ENCODE results near the gene USP34. TPM values are rescaled to one million over a fixed set of nuclear protein-coding genes. Genes with fewer than 3 reads are reported as not detected.

USP34 gene
- total and polyA plus RNA-seq, 2 of the 4 experiments (the other 2 are of a cell fraction), result 34.7 to 128 TPM

DNA sequence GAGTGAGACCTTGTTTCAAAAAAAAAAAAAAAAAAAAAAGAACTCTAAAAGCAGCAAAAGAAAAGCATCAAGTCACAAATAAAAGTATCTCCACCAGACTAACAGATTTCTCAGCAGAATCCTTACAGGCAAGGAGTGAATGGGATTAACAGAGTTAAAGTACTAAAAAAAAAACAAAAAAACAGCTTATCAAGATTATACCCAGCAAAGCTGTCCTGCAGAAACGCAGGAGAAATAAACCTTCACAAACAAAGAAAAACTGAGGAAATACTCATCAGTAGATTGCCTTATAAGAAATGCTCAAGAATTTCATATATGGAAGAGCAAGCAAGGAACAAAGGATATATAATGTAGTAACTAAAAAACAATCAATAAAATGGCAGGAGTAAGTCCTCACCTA lies 35.6 kb downstream of the USP34 start:
- Histone ChIP-seq H2AFZ (replicated peaks; ENCODE audit: low read length, poor library complexity) (no peak overlapping the region), H4K5ac (ENCODE audit: low read depth, low read length) (no peak overlapping the region), H3K14ac (replicated peaks; ENCODE audit: low read depth, low read length) (no peak overlapping the region), H4K8ac (ENCODE audit: low read depth in 2 of 2, low read length in 2 of 2) (no peak overlapping the region), H4K20me1 (ENCODE audit: insufficient read depth, low read length) (peaks cover 95% of the 10 kb centered on the region), H2BK15ac (ENCODE audit: low read depth, low read length) (no peak overlapping the region), H3K4me3 (ENCODE audit: insufficient read depth, low read depth, low read length) (no peak overlapping the region), H3K56ac (ENCODE audit: extremely low read depth, insufficient read depth, low read length) (no peak overlapping the region), H3K18ac (ENCODE audit: low read depth, low read length) (no peak overlapping the region), H3K9me1 (ENCODE audit: insufficient read depth, low read length) (peaks cover 36% of the 10 kb centered on the region), H3K9me3 (ENCODE audit: control insufficient read depth, insufficient read depth, low read length) (no peaks in the 10 kb centered on the region), H3K27me3 (ENCODE audit: control insufficient read depth, insufficient read depth, low read length) (no peaks in the 10 kb centered on the region), H3K27ac (ENCODE audit: insufficient read depth, low read length) (no peak overlapping the region), H2BK5ac (ENCODE audit: low read depth, low read length, poor library complexity, severe bottlenecking) (no peak overlapping the region), H3K79me1 (ENCODE audit: low read depth in 1 of 2, low read length in 2 of 2) (peaks cover 4 to 75% of the 10 kb centered on the region in 2 experiments), H2AK5ac (ENCODE audit: low read depth, low read length) (no peak overlapping the region), H2BK120ac (ENCODE audit: low read depth, low read length) (no peak overlapping the region), H3K4me1 (ENCODE audit: control insufficient read depth, insufficient read depth, low read length) (peaks cover 8% of the 10 kb centered on the region), H3K4me2 (ENCODE audit: low read depth, low read length) (no peak overlapping the region), H4K91ac (ENCODE audit: insufficient read depth, low read depth, low read length) (no peak overlapping the region), H2AK9ac (replicated peaks; ENCODE audit: low read depth, low read length, poor library complexity) (no peak overlapping the region), H3K9ac (ENCODE audit: low read depth, low read length) (no peak overlapping the region), H3K4ac (ENCODE audit: low read depth, low read length) (no peak overlapping the region), H3K23ac (ENCODE audit: low read depth, low read length) (no peak overlapping the region), H2BK20ac (ENCODE audit: low read depth, low read length) (no peak overlapping the region), H3K36me3 (ENCODE audit: control insufficient read depth, insufficient read depth, low read length) (peaks cover 1% of the 10 kb centered on the region; the same call in 1 of the 2 replicates)
- no peak for ATAC-seq (ENCODE audit: low read depth)
- BruUV-seq (replicated peaks), result no TSS peak
- in situ Hi-C loops (cut with MboI; ENCODE audit: low sequenced_read_pairs) (no loop called here), intact Hi-C loops (cut with micrococcal nuclease) (no loop called here), dilution Hi-C loops (cut with HindIII; ENCODE audit: low sequenced_read_pairs, unreplicated experiment) (no loop called here)
- WGBS, 2 experiments (ENCODE audit: extremely low coverage in 2 of 2, insufficient read length in 1 of 2), result no CpG with 5 or more reads among the region's 1 CpG
- no peak for TF ChIP-seq MAFK (IDR thresholded peaks at IDR 0.05; ENCODE audit: low read depth, low read length)
- no peak for TF ChIP-seq POLR2A (IDR thresholded peaks at IDR 0.05; ENCODE audit: low read depth, low read length)
- TF ChIP-seq, protein P1, sequence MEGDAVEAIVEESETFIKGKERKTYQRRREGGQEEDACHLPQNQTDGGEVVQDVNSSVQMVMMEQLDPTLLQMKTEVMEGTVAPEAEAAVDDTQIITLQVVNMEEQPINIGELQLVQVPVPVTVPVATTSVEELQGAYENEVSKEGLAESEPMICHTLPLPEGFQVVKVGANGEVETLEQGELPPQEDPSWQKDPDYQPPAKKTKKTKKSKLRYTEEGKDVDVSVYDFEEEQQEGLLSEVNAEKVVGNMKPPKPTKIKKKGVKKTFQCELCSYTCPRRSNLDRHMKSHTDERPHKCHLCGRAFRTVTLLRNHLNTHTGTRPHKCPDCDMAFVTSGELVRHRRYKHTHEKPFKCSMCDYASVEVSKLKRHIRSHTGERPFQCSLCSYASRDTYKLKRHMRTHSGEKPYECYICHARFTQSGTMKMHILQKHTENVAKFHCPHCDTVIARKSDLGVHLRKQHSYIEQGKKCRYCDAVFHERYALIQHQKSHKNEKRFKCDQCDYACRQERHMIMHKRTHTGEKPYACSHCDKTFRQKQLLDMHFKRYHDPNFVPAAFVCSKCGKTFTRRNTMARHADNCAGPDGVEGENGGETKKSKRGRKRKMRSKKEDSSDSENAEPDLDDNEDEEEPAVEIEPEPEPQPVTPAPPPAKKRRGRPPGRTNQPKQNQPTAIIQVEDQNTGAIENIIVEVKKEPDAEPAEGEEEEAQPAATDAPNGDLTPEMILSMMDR (conservative IDR thresholded peaks at IDR 0.05; ENCODE audit: low read depth, low read length), result no peak
- no peak for TF ChIP-seq RCOR1 (IDR thresholded peaks at IDR 0.05; ENCODE audit: insufficient replicate concordance, low read length)
- no peak for TF ChIP-seq MXI1 (IDR thresholded peaks at IDR 0.05; ENCODE audit: borderline replicate concordance, low read depth, low read length)
- no peak for TF ChIP-seq CHD1 (IDR thresholded peaks at IDR 0.05; ENCODE audit: low read depth, low read length)
- TF ChIP-seq USF2 (IDR thresholded peaks at IDR 0.05; ENCODE audit: low read depth, low read length), result no peak
- TF ChIP-seq, protein P2, sequence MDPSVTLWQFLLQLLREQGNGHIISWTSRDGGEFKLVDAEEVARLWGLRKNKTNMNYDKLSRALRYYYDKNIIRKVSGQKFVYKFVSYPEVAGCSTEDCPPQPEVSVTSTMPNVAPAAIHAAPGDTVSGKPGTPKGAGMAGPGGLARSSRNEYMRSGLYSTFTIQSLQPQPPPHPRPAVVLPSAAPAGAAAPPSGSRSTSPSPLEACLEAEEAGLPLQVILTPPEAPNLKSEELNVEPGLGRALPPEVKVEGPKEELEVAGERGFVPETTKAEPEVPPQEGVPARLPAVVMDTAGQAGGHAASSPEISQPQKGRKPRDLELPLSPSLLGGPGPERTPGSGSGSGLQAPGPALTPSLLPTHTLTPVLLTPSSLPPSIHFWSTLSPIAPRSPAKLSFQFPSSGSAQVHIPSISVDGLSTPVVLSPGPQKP (IDR thresholded peaks at IDR 0.05; ENCODE audit: borderline replicate concordance, low read depth, low read length), result no peak
- no peak for TF ChIP-seq MAZ (IDR thresholded peaks at IDR 0.05; ENCODE audit: borderline replicate concordance, low read depth, low read length)
- TF ChIP-seq FOS (IDR thresholded peaks at IDR 0.05; ENCODE audit: low read depth, low read length), result no peak
- no peak for TF ChIP-seq RAD21 (IDR thresholded peaks at IDR 0.05; ENCODE audit: low read length)
- TF ChIP-seq CEBPB (IDR thresholded peaks at IDR 0.05; ENCODE audit: low read depth, low read length), result no peak
- TF ChIP-seq SMC3 (IDR thresholded peaks at IDR 0.05; ENCODE audit: low read depth, low read length), result no peak
- ChIA-PET POLR2A (ENCODE audit: unreplicated experiment) (no interaction called here), CTCF (no interaction called here)
- no peak for DNase-seq

Data from IMR-90 (cell line).